Heart left ventricle (tissue), 16 donors: ENCODE results near the gene ETFB. TPM values are rescaled to one million over a fixed set of nuclear protein-coding genes. Genes with fewer than 3 reads are reported as not detected.

Experiments
- ATAC-seq, 4 donors: fragments of 200-7000 bp; cut with Tn5 transposase; one replicate each; pipeline ENCODE4 v1.9.1; 2020 to 2022; ENCODE audit warnings: moderate library complexity in 4 of 4, mild to moderate bottlenecking in 3 of 4, moderate number of reproducible peaks in 1 of 4
- DNase-seq, 5 donors: peaks; one replicate each; pipeline ENCODE4 v3.0.0-alpha.2; 2020
- H3K27ac ChIP-seq, 12 donors: fragments of 200-600 bp; sonication (generic) in 4 of 12; one replicate each; pipeline versions ENCODE4 v1.5.0 to v1.8.0; 2016 to 2022; ENCODE audit warnings: mild to moderate bottlenecking in 2 of 12
- H3K27me3 ChIP-seq, 9 donors: fragments of 200-600 bp; sonication (generic) in 2 of 9; one replicate each; pipeline versions ENCODE4 v1.5.1 to v1.8.0; 2016 to 2022; ENCODE audit warnings: mild to moderate bottlenecking in 3 of 9
- H3K36me3 ChIP-seq, 9 donors: fragments of 200-600 bp; sonication (generic) in 2 of 9; one replicate each; pipeline versions ENCODE4 v1.5.0 to v1.8.0; 2018 to 2022; ENCODE audit warnings: mild to moderate bottlenecking in 2 of 9
- H3K4me1 ChIP-seq, 12 donors: fragments of 200-600 bp; sonication (generic) in 4 of 12; one replicate each; pipeline versions ENCODE4 v1.5.0 to v1.8.0; 2016 to 2022; ENCODE audit warnings: mild to moderate bottlenecking in 3 of 12
- H3K4me3 ChIP-seq, 12 donors: fragments of 200-600 bp; sonication (generic) in 4 of 12; one replicate each; pipeline versions ENCODE4 v1.5.0 to v1.8.0; 2017 to 2022; ENCODE audit warnings: mild to moderate bottlenecking in 9 of 12, moderate library complexity in 4 of 12
- H3K9me3 ChIP-seq, 12 donors: fragments of 200-600 bp; sonication (generic) in 4 of 12; one replicate each; pipeline versions ENCODE4 v1.5.0 to v1.8.0; 2016 to 2022; ENCODE audit warnings: mild to moderate bottlenecking in 1 of 12
- POLR2A ChIP-seq, 2 donors: fragments of 450-650 bp; IDR thresholded peaks; one replicate each; pipeline ENCODE4 v1.6.1; 2017; ENCODE audit warnings: antibody characterized with exemption in 2 of 2, mild to moderate bottlenecking in 2 of 2, moderate library complexity in 2 of 2
- WGBS, 4 donors: extraction: QIAGEN DNeasy Blood & Tissue Kit in 2 of 4; methylation state at CpG; one replicate each; pipeline versions ENCODE4 v1.1.5 to v1.1.7; 2013 to 2018; 5-methylcytosine and 5-hydroxymethylcytosine counted together
- intact Hi-C, 10 donors: fragments of 100-400 bp; cut with DNase I; formaldehyde crosslinking; loops; one replicate each; pipeline versions ENCODE4 v1.11.1 to v1.14.2; 2022
- polyA plus RNA-seq, 2 donors: library from polyadenylated mRNA; stranded (reverse); fragments of 200-250 nt; gene quantifications; one replicate each; pipeline ENCODE4 v1.2.3, GENCODE V29; 2013
- total RNA-seq, 9 donors: library from RNA; depleted of rRNA in 2 of 9; stranded (reverse); fragments of >200 nt in 2 of 9; fragmentation: NEBNext Ultra II Directional in 3 of 9; extraction: Animal tissue kit (Norgen Biotek cat#: 25700) in 3 of 9; gene quantifications; one replicate each; pipeline versions ENCODE4 v1.1.0 to v1.2.4, GENCODE V29; 2016 to 2023
- TF ChIP-seq, protein P1 (sequence below), 12 donors: fragments of 200-600 bp; sonication (generic) in 4 of 12; IDR thresholded peaks; one replicate each; pipeline versions ENCODE4 v1.5.0 to v1.8.0; 2018 to 2022; ENCODE audit warnings: antibody characterized with exemption in 12 of 12, mild to moderate bottlenecking in 5 of 12
- donor health status: ischemic (EF 13 %, LVEDD 7.1; RV severe dilation, severe dysfunction).
- donor health status: healthy with polysubstance abuse.
- donor health status: DM: no; HTN: yes; CAD: no.
- donor health status: DM: no; HTN: no; CAD: no.
- donor health status: ischemic (EF 25% LVEDD 6.9; RV normal size, moderate dysfunction).
- donor health status: ischemic (EF 25% LVEDD 5.7; RV mildly dilated, moderate dysfunction).
- donor health status: healthy.
- donor health status: DM: yes; HTN: yes; CAD: no.
- donor health status: ischemic (EF 35%, LVEDD 5.7; RV mildly dilated, moderate dysfunction).
- donor health status: nonischemic (EF 11% LVEDD 7.7; RV severe dilation, severe dysfunction).
- donor health status: DM: yes; HTN: yes; CAD: no.
- donor health status: PGD.
- donor health status: ischemic (EF 29% LVEDD 5.4; RV normal size, mild dysfunction).
- donor health status: nonischemic (EF 23%, LVEDD 6.1; RV moderate dilation, normal function).

ETFB gene
- total and polyA plus RNA-seq, 11 donors = 206 to 835 (median 301) TPM

- Histone ChIP-seq H3K27ac (peak overlapping the region; percentile 90 to 98 (median 96)), H3K4me3 (peak overlapping the region; percentile 68 to 94 (median 78)), H3K9me3 (no peaks in the 10 kb centered on the region), H3K27me3 (no peaks in the 10 kb centered on the region), H3K4me1 (peaks cover 2 to 39% (median 22%) of the 10 kb centered on the region in 12 donors), H3K36me3 (no peaks in the 10 kb centered on the region)
- WGBS, 4 donors = 15 to 22% (median 15%) methylated on average over 8 to 10 of the region's 10 CpGs
- intact Hi-C loops = loop anchor here in 5 of 10 donors (2.0 to 10.0 kb wide), 3 partner anchors 25 to 429 kb away; partner anchors contain the start of gene FPR3 (in 1 of the 5)
- DNase-seq (peak in 2 of 5 donors; percentile 53 to 55), ATAC-seq (no peak)
- TF ChIP-seq, protein P1, sequence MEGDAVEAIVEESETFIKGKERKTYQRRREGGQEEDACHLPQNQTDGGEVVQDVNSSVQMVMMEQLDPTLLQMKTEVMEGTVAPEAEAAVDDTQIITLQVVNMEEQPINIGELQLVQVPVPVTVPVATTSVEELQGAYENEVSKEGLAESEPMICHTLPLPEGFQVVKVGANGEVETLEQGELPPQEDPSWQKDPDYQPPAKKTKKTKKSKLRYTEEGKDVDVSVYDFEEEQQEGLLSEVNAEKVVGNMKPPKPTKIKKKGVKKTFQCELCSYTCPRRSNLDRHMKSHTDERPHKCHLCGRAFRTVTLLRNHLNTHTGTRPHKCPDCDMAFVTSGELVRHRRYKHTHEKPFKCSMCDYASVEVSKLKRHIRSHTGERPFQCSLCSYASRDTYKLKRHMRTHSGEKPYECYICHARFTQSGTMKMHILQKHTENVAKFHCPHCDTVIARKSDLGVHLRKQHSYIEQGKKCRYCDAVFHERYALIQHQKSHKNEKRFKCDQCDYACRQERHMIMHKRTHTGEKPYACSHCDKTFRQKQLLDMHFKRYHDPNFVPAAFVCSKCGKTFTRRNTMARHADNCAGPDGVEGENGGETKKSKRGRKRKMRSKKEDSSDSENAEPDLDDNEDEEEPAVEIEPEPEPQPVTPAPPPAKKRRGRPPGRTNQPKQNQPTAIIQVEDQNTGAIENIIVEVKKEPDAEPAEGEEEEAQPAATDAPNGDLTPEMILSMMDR (IDR thresholded peaks at IDR 0.05) = no peak
- no peak for TF ChIP-seq POLR2A (IDR thresholded peaks at IDR 0.05)
Observed at GRCh38 chr19:51365211-51365964, 800 bp downstream of the ETFB start.

GRCh38 chr19:51364200-51365106, 1.7 kb downstream of the ETFB start:
- peak overlapping the region in 8 of 12 donors; percentile 92 to 98 (median 96) for H3K27ac ChIP-seq
- H3K4me3 ChIP-seq = peak overlapping the region in 7 of 12 donors; percentile 68 to 94 (median 82)
- ATAC-seq (no peak), DNase-seq (no peak)
- 58 to 75% (median 67%) methylated on average over 15 of the region's 15 CpGs for WGBS, 4 donors
- intact Hi-C loops = loop anchor here in 5 of 10 donors (2.0 to 10.0 kb wide), 3 partner anchors 24 to 430 kb away; partner anchors contain the start of gene FPR3 (in 1 of the 5)
- TF ChIP-seq, protein P1 (IDR thresholded peaks at IDR 0.05) = no peak
- no peak for TF ChIP-seq POLR2A (IDR thresholded peaks at IDR 0.05)
- no peaks in the 10 kb centered on the region for H3K9me3 ChIP-seq
- no peaks in the 10 kb centered on the region for H3K27me3 ChIP-seq
- H3K36me3 ChIP-seq = no peaks in the 10 kb centered on the region
- H3K4me1 ChIP-seq = peaks cover 2 to 39% (median 22%) of the 10 kb centered on the region in 12 donors

DNA sequence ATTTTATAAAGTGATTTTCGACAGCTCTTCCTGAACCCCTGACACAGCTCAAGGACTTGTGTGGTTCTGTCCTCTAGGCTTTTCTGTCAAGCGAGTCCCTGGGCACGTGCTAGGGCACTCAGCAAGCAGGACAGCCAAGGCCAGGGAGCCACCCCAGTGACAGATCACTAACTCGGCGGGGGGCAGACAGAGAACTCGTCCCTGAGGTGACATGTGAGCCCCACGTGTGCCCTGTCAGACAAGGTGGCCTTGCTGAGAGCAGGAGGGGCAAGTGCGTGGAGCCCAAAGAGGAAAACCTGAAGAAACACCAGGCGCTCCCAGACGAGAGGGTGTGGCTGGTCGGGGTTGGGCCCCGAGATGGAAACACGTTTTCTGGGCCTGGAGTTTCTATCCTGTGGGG, 4.9 kb downstream of the ETFB start:
- no peak for ATAC-seq
- no peaks in the 10 kb centered on the region for H3K27me3 ChIP-seq
- H3K9me3 ChIP-seq = no peaks in the 10 kb centered on the region
- H3K36me3 ChIP-seq = peaks cover 0 to 6% (median 0%) of the 10 kb centered on the region in 9 donors
- 76 to 85% (median 81%) methylated on average over 13 of the region's 13 CpGs for WGBS, 4 donors
- peaks cover 2 to 32% (median 16%) of the 10 kb centered on the region in 12 donors for H3K4me1 ChIP-seq
- H3K4me3 ChIP-seq = no peak overlapping the region
- intact Hi-C loops = loop anchor here in 1 of 10 donors (10.0 kb wide), 1 partner anchor 434 kb away; the partner anchor contains the start of gene FPR3
- peak in 1 of 5 donors; percentile 52 for DNase-seq
- TF ChIP-seq, protein P1 (IDR thresholded peaks at IDR 0.05) = no peak
- TF ChIP-seq POLR2A (IDR thresholded peaks at IDR 0.05) = no peak
- peak overlapping the region in 2 of 12 donors; percentile 93 to 98 for H3K27ac ChIP-seq
